ENCODE results near the gene EIF4EBP2. TPM values are rescaled to one million over a fixed set of nuclear protein-coding genes. Genes with fewer than 3 reads are reported as not detected.

The EIF4EBP2 gene
- polyA plus RNA-seq, 1 donor: 62.1 TPM

GRCh38 chr10:70459774-70460490 lies 56.0 kb downstream of the EIF4EBP2 start:
- no peak for DNase-seq (ENCODE audit: low read depth)

- DNase-seq (ENCODE audit: low read depth): no peak
These were observed 57.7 kb downstream of the EIF4EBP2 start for GRCh38 chr10:70461397-70462348.

- no peak for DNase-seq (ENCODE audit: low read depth)
These were observed 58.5 kb downstream of the EIF4EBP2 start for GRCh38 chr10:70462349-70462984.

- no peak for DNase-seq (ENCODE audit: low read depth)
These were observed 61.3 kb downstream of the EIF4EBP2 start for GRCh38 chr10:70465278-70465677.

GRCh38 chr10:70465832-70466231 lies 61.9 kb downstream of the EIF4EBP2 start:
- DNase-seq (ENCODE audit: low read depth): no peak

GRCh38 chr10:70466951-70467350 lies 63.0 kb downstream of the EIF4EBP2 start:
- no peak for DNase-seq (ENCODE audit: low read depth)

GRCh38 chr10:70472799-70473454 lies 69.0 kb downstream of the EIF4EBP2 start:
- DNase-seq (ENCODE audit: low read depth): no peak

GRCh38 chr10:70474780-70475179 lies 70.8 kb downstream of the EIF4EBP2 start:
- DNase-seq (ENCODE audit: low read depth): no peak

GRCh38 chr10:70475661-70476060 lies 71.7 kb downstream of the EIF4EBP2 start:
- DNase-seq (ENCODE audit: low read depth): no peak

GRCh38 chr10:70476249-70477035 lies 72.5 kb downstream of the EIF4EBP2 start:
- no peak for DNase-seq (ENCODE audit: low read depth)

- no peak for DNase-seq (ENCODE audit: low read depth)
These were observed 73.8 kb downstream of the EIF4EBP2 start for GRCh38 chr10:70477661-70478162.

Other genes starting within 250 kb of the EIF4EBP2 start
- 94.5 TPM for gene SAR1A, start 233.6 kb upstream of the EIF4EBP2 start, polyA plus RNA-seq (ENCODE audit: insufficient read length)
- 76.3 TPM for gene PPA1, start 170.7 kb upstream of the EIF4EBP2 start, polyA plus RNA-seq (ENCODE audit: insufficient read length)
- gene NPFFR1, start 120.1 kb upstream of the EIF4EBP2 start, polyA plus RNA-seq (ENCODE audit: insufficient read length): 0.05 TPM
- gene LRRC20, start 21.5 kb upstream of the EIF4EBP2 start, polyA plus RNA-seq (ENCODE audit: insufficient read length): 43.5 TPM
- gene NODAL, start 37.5 kb downstream of the EIF4EBP2 start, polyA plus RNA-seq (ENCODE audit: insufficient read length): 0.46 TPM
- gene PALD1, start 74.6 kb downstream of the EIF4EBP2 start, polyA plus RNA-seq (ENCODE audit: insufficient read length): 15.2 TPM
- 0.82 TPM for gene PRF1, start 198.6 kb downstream of the EIF4EBP2 start, polyA plus RNA-seq (ENCODE audit: insufficient read length)

Measured in forelimb muscle (tissue), 1 donor.